SK-N-SH (cell line): ENCODE measurements around the gene CD276. TPM values are rescaled to one million over a fixed set of nuclear protein-coding genes. Genes with fewer than 3 reads are reported as not detected.

ENCODE experiments used
- CTCF ChIA-PET: fragments of 300-600, 350-600 bp; formaldehyde crosslinking; extraction: SDS; loops from one replicate; lab custom pipeline; 2021; lab: Yijun Ruan, JAX
- POLR2A ChIA-PET: fragments of 350-600 bp; sonication (Branson Sonifier 250); formaldehyde crosslinking; extraction: SDS; loops from one replicate; lab custom pipeline; 2020; ENCODE audit warnings: antibody characterized with exemption, inconsistent platforms; lab: Yijun Ruan, JAX
- DNase-seq: peaks from one replicate; pipeline ENCODE4 v3.0.0; 2012
- H2AFZ ChIP-seq: fragments of 200-600 bp; sonication (generic); 2 replicates; pipeline ENCODE4 v1.8.1; 2016; ENCODE audit warnings: antibody characterized with exemption, mild to moderate bottlenecking, low read depth
- H3F3A ChIP-seq: fragments of 200-600 bp; sonication (generic); replicated peaks from 2 replicates; pipeline ENCODE3; 2016; ENCODE audit warnings: antibody characterized with exemption, mild to moderate bottlenecking; ENCODE audit not compliant: insufficient read depth
- H3K27ac ChIP-seq, 2 experiments: fragments of 200-500 bp in 1 of 2; fragments of 200-600 bp in 1 of 2; sonication (Bioruptor generic) in 1 of 2; sonication (generic), shearing (Covaris generic) in 1 of 2; 2 replicates each; pipeline versions ENCODE4 v1.5.1 to v1.6.1; 2014 to 2016; ENCODE audit warnings: low read depth in 2 of 2, inconsistent platforms in 1 of 2, low read length in 1 of 2, mild to moderate bottlenecking in 1 of 2, mixed read lengths in 1 of 2
- H3K27me3 ChIP-seq: fragments of 200-600 bp; sonication (generic), shearing (Covaris generic); 2 replicates; pipeline ENCODE4 v1.6.1; 2016; ENCODE audit warnings: mixed run types; ENCODE audit not compliant: insufficient read depth
- H3K36me3 ChIP-seq, 2 experiments: fragments of 200-500 bp in 1 of 2; fragments of 200-600 bp in 1 of 2; sonication (Bioruptor generic) in 1 of 2; sonication (generic) in 1 of 2; replicated peaks in 1 of 2; 2 replicates each; pipeline versions ENCODE3 to v1.5.1; 2014 to 2016; ENCODE audit warnings: low read length in 1 of 2, mild to moderate bottlenecking in 1 of 2; ENCODE audit not compliant: insufficient read depth in 2 of 2, control insufficient read depth in 1 of 2
- H3K4me1 ChIP-seq, 2 experiments: fragments of 200-500 bp in 1 of 2; fragments of 200-600 bp in 1 of 2; sonication (Bioruptor generic) in 1 of 2; sonication (generic), shearing (Covaris generic) in 1 of 2; 2 replicates each; pipeline versions ENCODE4 v1.5.1 to v1.6.1; 2014 to 2016; ENCODE audit warnings: low read depth in 1 of 2, low read length in 1 of 2, mixed run types in 1 of 2; ENCODE audit not compliant: insufficient read depth in 2 of 2, control insufficient read depth in 1 of 2
- H3K4me2 ChIP-seq: fragments of 200-600 bp; sonication (generic), shearing (Covaris generic); 2 replicates; pipeline ENCODE4 v1.6.1; 2017; ENCODE audit warnings: mixed run types
- H3K4me3 ChIP-seq, 2 experiments: fragments of 200-500 bp in 1 of 2; fragments of 200-600 bp in 1 of 2; sonication (Bioruptor generic) in 1 of 2; sonication (generic), shearing (Covaris generic) in 1 of 2; 2 replicates each; pipeline versions ENCODE4 v1.5.1 to v1.8.1; 2014 to 2016; ENCODE audit warnings: low read depth in 2 of 2, inconsistent platforms in 1 of 2, low read length in 1 of 2, mild to moderate bottlenecking in 1 of 2, mixed read lengths in 1 of 2, moderate library complexity in 1 of 2
- H3K79me2 ChIP-seq: fragments of 200-600 bp; sonication (generic); 2 replicates; pipeline ENCODE4 v1.8.1; 2017; ENCODE audit warnings: mild to moderate bottlenecking; ENCODE audit not compliant: insufficient read depth
- H3K9ac ChIP-seq: fragments of 200-600 bp; sonication (generic); 2 replicates; pipeline ENCODE4 v1.6.1; 2017; ENCODE audit warnings: mixed run types
- H3K9me2 ChIP-seq: fragments of 200-600 bp; sonication (generic); 2 replicates; pipeline ENCODE4 v1.6.1; 2017; ENCODE audit warnings: mixed run types
- H3K9me3 ChIP-seq: fragments of 200-600 bp; sonication (generic); 2 replicates; pipeline ENCODE4 v1.6.1; 2017; ENCODE audit warnings: mixed run types, mild to moderate bottlenecking, moderate library complexity
- H4K20me1 ChIP-seq: fragments of 200-600 bp; sonication (generic); 2 replicates; pipeline ENCODE4 v1.6.1; 2017; ENCODE audit warnings: mild to moderate bottlenecking, mixed run types; ENCODE audit not compliant: insufficient read depth
- CHD2 ChIP-seq: fragments of 150-350 bp; IDR thresholded peaks from 2 replicates; pipeline ENCODE4 v1.6.1; 2018; ENCODE audit warnings: low read length; ENCODE audit not compliant: partially characterized antibody
- ELF1 ChIP-seq: IDR thresholded peaks from 2 replicates; pipeline ENCODE4 v1.4.0; 2012
- EZH2phosphoT487 ChIP-seq: fragments of 200-600 bp; sonication (generic); IDR thresholded peaks from 2 replicates; pipeline ENCODE4 v1.6.1; 2017; ENCODE audit warnings: low read depth, mixed run types, mild to moderate bottlenecking, antibody characterized with exemption, moderate library complexity, borderline replicate concordance
- FOXJ3 ChIP-seq: sonication (generic); formaldehyde crosslinking; IDR thresholded peaks from 2 replicates; pipeline ENCODE4 v1.5.1; 2020; ENCODE audit warnings: mild to moderate bottlenecking, missing genetic modification reagents
- JUND ChIP-seq: IDR thresholded peaks from 2 replicates; pipeline ENCODE4 v1.4.0; 2012
- POLR2AphosphoS5 ChIP-seq: IDR thresholded peaks from 2 replicates; pipeline ENCODE4 v1.6.1; 2012; ENCODE audit warnings: low read depth, low read length
- RAD21 ChIP-seq: IDR thresholded peaks from 2 replicates; pipeline ENCODE4 v1.6.1; 2012; ENCODE audit warnings: mild to moderate bottlenecking, low read length
- RCOR1 ChIP-seq: fragments of 150-350 bp; IDR thresholded peaks from 2 replicates; pipeline ENCODE4 v1.6.1; 2017; ENCODE audit warnings: antibody characterized with exemption, low read length
- REST ChIP-seq: IDR thresholded peaks from 2 replicates; pipeline ENCODE4 v1.6.1; 2012; ENCODE audit warnings: mild to moderate bottlenecking, low read depth, low read length, moderate library complexity
- RFX5 ChIP-seq: IDR thresholded peaks from 2 replicates; pipeline ENCODE4 v1.6.1; 2012; ENCODE audit warnings: mild to moderate bottlenecking, improper control_type of control experiment, low read length
- RXRA ChIP-seq: IDR thresholded peaks from 2 replicates; pipeline ENCODE4 v1.4.0; 2012; ENCODE audit warnings: low read depth, mild to moderate bottlenecking, borderline replicate concordance
- SIN3A ChIP-seq: IDR thresholded peaks from 2 replicates; pipeline ENCODE4 v1.6.1; 2012; ENCODE audit warnings: low read depth, mild to moderate bottlenecking, low read length, moderate library complexity, borderline replicate concordance
- TCF12 ChIP-seq: IDR thresholded peaks from 2 replicates; pipeline ENCODE4 v1.4.0; 2012
- TEAD4 ChIP-seq: IDR thresholded peaks from 2 replicates; pipeline ENCODE4 v1.4.0; 2012; ENCODE audit warnings: mild to moderate bottlenecking, borderline replicate concordance; ENCODE audit not compliant: insufficient read depth
- WGBS: methylation state at CpG from one replicate; pipeline ENCODE4 v1.1.6; 2017; ENCODE audit warnings: low lambda C conversion rate; 5-methylcytosine and 5-hydroxymethylcytosine counted together
- polyA plus RNA-seq, 3 experiments: library from polyadenylated mRNA; depleted of rRNA; stranded (reverse); fragments of >200 nt; gene quantifications; 2 replicates each; pipeline ENCODE4 v1.2.3, GENCODE V29; 2012
- TF ChIP-seq, protein P1 (sequence below): IDR thresholded peaks from 2 replicates; pipeline ENCODE4 v1.4.0; 2012; ENCODE audit warnings: low read depth, borderline replicate concordance
- TF ChIP-seq, protein P2 (sequence below): IDR thresholded peaks from 2 replicates; pipeline ENCODE4 v1.4.0; 2012; ENCODE audit warnings: low read depth
- TF ChIP-seq, protein P3 (sequence below): fragments of 150-350 bp; IDR thresholded peaks from 2 replicates; pipeline ENCODE4 v1.6.1; 2017; ENCODE audit warnings: antibody characterized with exemption, low read length, low read depth, borderline replicate concordance
- TF ChIP-seq, protein P4 (sequence below): IDR thresholded peaks from 2 replicates; pipeline ENCODE4 v1.4.0; 2012; ENCODE audit warnings: low read depth, borderline replicate concordance

Gene CD276
- polyA plus RNA-seq, 1 of the 3 experiments (the other 2 are of a cell fraction), result 86.2 TPM

GRCh38 chr15:73758461-73758860 is 74.3 kb downstream of the CD276 start:
- H3K79me2 ChIP-seq, result no peaks in the 10 kb centered on the region
- no peaks in the 10 kb centered on the region for H3K36me3 ChIP-seq
- H2AFZ ChIP-seq, result no peak overlapping the region
- no peak overlapping the region for H3K9ac ChIP-seq
- H4K20me1 ChIP-seq, result no peaks in the 10 kb centered on the region
- no peaks in the 10 kb centered on the region for H3K9me3 ChIP-seq
- POLR2A ChIA-PET, result no interaction called here
- H3F3A ChIP-seq, result no peaks in the 10 kb centered on the region
- no peak overlapping the region for H3K4me3 ChIP-seq
- peaks cover 0 to 8% of the 10 kb centered on the region in 2 experiments; a peak in 2 of 4 replicates for H3K4me1 ChIP-seq
- no peak for TF ChIP-seq ELF1
- TF ChIP-seq, protein P1, sequence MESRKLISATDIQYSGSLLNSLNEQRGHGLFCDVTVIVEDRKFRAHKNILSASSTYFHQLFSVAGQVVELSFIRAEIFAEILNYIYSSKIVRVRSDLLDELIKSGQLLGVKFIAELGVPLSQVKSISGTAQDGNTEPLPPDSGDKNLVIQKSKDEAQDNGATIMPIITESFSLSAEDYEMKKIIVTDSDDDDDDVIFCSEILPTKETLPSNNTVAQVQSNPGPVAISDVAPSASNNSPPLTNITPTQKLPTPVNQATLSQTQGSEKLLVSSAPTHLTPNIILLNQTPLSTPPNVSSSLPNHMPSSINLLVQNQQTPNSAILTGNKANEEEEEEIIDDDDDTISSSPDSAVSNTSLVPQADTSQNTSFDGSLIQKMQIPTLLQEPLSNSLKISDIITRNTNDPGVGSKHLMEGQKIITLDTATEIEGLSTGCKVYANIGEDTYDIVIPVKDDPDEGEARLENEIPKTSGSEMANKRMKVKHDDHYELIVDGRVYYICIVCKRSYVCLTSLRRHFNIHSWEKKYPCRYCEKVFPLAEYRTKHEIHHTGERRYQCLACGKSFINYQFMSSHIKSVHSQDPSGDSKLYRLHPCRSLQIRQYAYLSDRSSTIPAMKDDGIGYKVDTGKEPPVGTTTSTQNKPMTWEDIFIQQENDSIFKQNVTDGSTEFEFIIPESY, result no peak
- TF ChIP-seq, protein P2, sequence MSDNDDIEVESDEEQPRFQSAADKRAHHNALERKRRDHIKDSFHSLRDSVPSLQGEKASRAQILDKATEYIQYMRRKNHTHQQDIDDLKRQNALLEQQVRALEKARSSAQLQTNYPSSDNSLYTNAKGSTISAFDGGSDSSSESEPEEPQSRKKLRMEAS, result no peak
- no peak for TF ChIP-seq EZH2phosphoT487
- no peak for TF ChIP-seq CHD2
- TF ChIP-seq SIN3A, result no peak
- TF ChIP-seq, protein P3, sequence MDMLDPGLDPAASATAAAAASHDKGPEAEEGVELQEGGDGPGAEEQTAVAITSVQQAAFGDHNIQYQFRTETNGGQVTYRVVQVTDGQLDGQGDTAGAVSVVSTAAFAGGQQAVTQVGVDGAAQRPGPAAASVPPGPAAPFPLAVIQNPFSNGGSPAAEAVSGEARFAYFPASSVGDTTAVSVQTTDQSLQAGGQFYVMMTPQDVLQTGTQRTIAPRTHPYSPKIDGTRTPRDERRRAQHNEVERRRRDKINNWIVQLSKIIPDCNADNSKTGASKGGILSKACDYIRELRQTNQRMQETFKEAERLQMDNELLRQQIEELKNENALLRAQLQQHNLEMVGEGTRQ, result no peak
- TF ChIP-seq, protein P4, sequence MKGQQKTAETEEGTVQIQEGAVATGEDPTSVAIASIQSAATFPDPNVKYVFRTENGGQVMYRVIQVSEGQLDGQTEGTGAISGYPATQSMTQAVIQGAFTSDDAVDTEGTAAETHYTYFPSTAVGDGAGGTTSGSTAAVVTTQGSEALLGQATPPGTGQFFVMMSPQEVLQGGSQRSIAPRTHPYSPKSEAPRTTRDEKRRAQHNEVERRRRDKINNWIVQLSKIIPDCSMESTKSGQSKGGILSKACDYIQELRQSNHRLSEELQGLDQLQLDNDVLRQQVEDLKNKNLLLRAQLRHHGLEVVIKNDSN, result no peak
- no peak for TF ChIP-seq RFX5
- TF ChIP-seq JUND, result no peak
- no peak for TF ChIP-seq TEAD4
- no peak for TF ChIP-seq RXRA
- TF ChIP-seq RCOR1, result no peak
- no peak for TF ChIP-seq REST
- TF ChIP-seq TCF12, result no peak
- TF ChIP-seq POLR2AphosphoS5, result no peak
- no peak for TF ChIP-seq RAD21
- TF ChIP-seq FOXJ3, result no peak
- TF ChIP-seq, all 33 proteins: peak for 0
- Histone ChIP-seq H3K9me2 (no peaks in the 10 kb centered on the region), H3K4me2 (no peak overlapping the region), H3K27ac (no peak overlapping the region), H3K27me3 (peaks cover 35% of the 10 kb centered on the region)
- no peak for DNase-seq
- CTCF ChIA-PET, result interaction anchor here (1.0 to 1.4 kb wide), 3 partner anchors 13 to 54 kb away, joined by 3 read pairs; no protein-coding TSS in a partner anchor
- WGBS, result 69% methylated on average over 5 of the region's 5 CpGs
